A549 (cell line): ENCODE results near the gene RANBP6. TPM values are rescaled to one million over a fixed set of nuclear protein-coding genes. Genes with fewer than 3 reads are reported as not detected.

Experiments used
- ATAC-seq, 2 experiments: fragments of 200-7000 bp in 1 of 2; fragments of >200 bp in 1 of 2; cut with Nextera tagmentation in 1 of 2; cut with Tn5 transposase in 1 of 2; 3 replicates each; pipeline versions ENCODE4 v1.8.0 to v1.9.1; 2018 to 2020; ENCODE audit warnings: mild to moderate bottlenecking in 1 of 2, moderate library complexity in 1 of 2
- CTCF ChIA-PET: fragments of 300-600 bp; sonication (Branson Sonifier 250); formaldehyde crosslinking; extraction: SDS; loops from one replicate; lab custom pipeline; 2021; ENCODE audit warnings: antibody characterized with exemption, inconsistent platforms; lab: Yijun Ruan, JAX
- POLR2A ChIA-PET: fragments of 350-600 bp; formaldehyde crosslinking; extraction: SDS; loops from one replicate; lab custom pipeline; 2021; ENCODE audit warnings: antibody characterized with exemption, inconsistent platforms; lab: Yijun Ruan, JAX
- DNase-seq, 2 experiments: peaks; one replicate each; pipeline versions ENCODE4 v3.0.0 to v3.0.0-alpha.2; 2011 to 2016; ENCODE audit warnings: low read depth in 1 of 2, low spot score in 1 of 2
- FAIRE-seq: peaks from 2 replicates; lab custom pipeline; 2011; peaks lifted over from hg19 to GRCh38; lab: Jason Lieb, UNC
- H3K27ac ChIP-seq, 2 experiments: fragments of >200 bp; sonication (Bioruptor Twin); formaldehyde crosslinking; 3 replicates each; pipeline ENCODE4 v1.5.1; 2016 to 2017
- H3K4me1 ChIP-seq: fragments of >200 bp; sonication (Bioruptor Twin); formaldehyde crosslinking; 3 replicates; pipeline ENCODE4 v1.6.1; 2016
- H3K4me2 ChIP-seq: fragments of >200 bp; sonication (Bioruptor Twin); formaldehyde crosslinking; 3 replicates; pipeline ENCODE4 v1.6.1; 2016
- H3K4me3 ChIP-seq: fragments of >200 bp; sonication (Bioruptor Twin); formaldehyde crosslinking; 3 replicates; pipeline ENCODE4 v1.5.1; 2016
- H3K9me3 ChIP-seq: fragments of >200 bp; sonication (Bioruptor Twin); formaldehyde crosslinking; 3 replicates; pipeline ENCODE4 v1.6.1; 2016
- BHLHE40 ChIP-seq: IDR thresholded peaks from 2 replicates; pipeline ENCODE4 v1.6.1; 2012; ENCODE audit warnings: low read depth, low read length, inconsistent platforms
- CTCF ChIP-seq: fragments of >200 bp; sonication (Bioruptor Twin); formaldehyde crosslinking; IDR thresholded peaks from 3 replicates; pipeline ENCODE4 v1.5.1; 2016
- E2F6 ChIP-seq: IDR thresholded peaks from 2 replicates; pipeline ENCODE4 v1.6.1; 2012; ENCODE audit warnings: low read depth, borderline replicate concordance
- ESRRA ChIP-seq: fragments of 150-350 bp; IDR thresholded peaks from 2 replicates; pipeline ENCODE4 v1.6.1; 2014; ENCODE audit warnings: mild to moderate bottlenecking, low read length, borderline replicate concordance
- JUN ChIP-seq, 2 experiments: fragments of >200 bp; sonication (Bioruptor Twin); formaldehyde crosslinking; IDR thresholded peaks; 2 replicates in 1 of 2; 3 replicates in 1 of 2; pipeline ENCODE4 v1.6.1; 2016 to 2017
- NFE2L2 ChIP-seq: fragments of 150-350 bp; conservative IDR thresholded peaks from 2 replicates; pipeline ENCODE4 v1.6.1; 2014; ENCODE audit warnings: low read length
- NR3C1 ChIP-seq: fragments of >200 bp; sonication (Bioruptor Twin); formaldehyde crosslinking; IDR thresholded peaks from 3 replicates; pipeline ENCODE4 v1.6.1; 2017
- PBX3 ChIP-seq: IDR thresholded peaks from 2 replicates; pipeline ENCODE4 v1.6.1; 2012
- RAD21 ChIP-seq, 2 experiments: fragments of >200 bp in 1 of 2; sonication (Bioruptor Twin) in 1 of 2; formaldehyde crosslinking in 1 of 2; IDR thresholded peaks in 1 of 2; conservative IDR thresholded peaks in 1 of 2; 2 replicates in 1 of 2; 3 replicates in 1 of 2; pipeline ENCODE4 v1.6.1; 2012 to 2018; ENCODE audit warnings: inconsistent platforms in 1 of 2
- RNF2 ChIP-seq: fragments of 200-600 bp; sonication (generic); IDR thresholded peaks from 2 replicates; pipeline ENCODE4 v1.6.1; 2016; ENCODE audit warnings: low read depth, mild to moderate bottlenecking, antibody characterized with exemption, moderate library complexity, borderline replicate concordance
- TP53 ChIP-seq: fragments of 250-450 bp; sonication (Bioruptor Pico); IDR thresholded peaks from 2 replicates; pipeline ENCODE4 v1.5.0; 2021; ENCODE audit warnings: mild to moderate bottlenecking, moderate library complexity
- ZFP36 ChIP-seq: fragments of 450-650 bp; IDR thresholded peaks from 2 replicates; pipeline ENCODE4 v1.6.1; 2014; ENCODE audit warnings: borderline replicate concordance; ENCODE audit not compliant: partially characterized antibody
- polyA plus RNA-seq, 4 experiments: library from polyadenylated mRNA; depleted of rRNA in 3 of 4; stranded (reverse); fragments of >200 nt; fragmentation: RNase III in 1 of 4; extraction: RNeasy Plus Mini Kit Qiagen cat#74134 plus additional on column Dnase treatment in 1 of 4; gene quantifications; 2 replicates in 3 of 4; 3 replicates in 1 of 4; pipeline ENCODE4 v1.2.3, GENCODE V29; 2011 to 2017
- small RNA-seq, 6 experiments: library from RNA; depleted of rRNA; stranded (forward); fragments of <200 nt; gene quantifications; one replicate each; pipeline ENCODE3, GENCODE V24; 2012

Gene RANBP6
- polyA plus RNA-seq, 2 of the 4 experiments (the other 2 are of a cell fraction): 17.4 to 19.6 TPM

- FAIRE-seq (no peak), DNase-seq (no peak), ATAC-seq (no peak)
- CTCF ChIA-PET: interaction anchor here (2.0 kb wide), 1 partner anchor 11 kb away, joined by 4 read pairs; no protein-coding TSS in a partner anchor
- Histone ChIP-seq H3K9me3 (no peaks in the 10 kb centered on the region), H3K4me2 (no peak overlapping the region), H3K27ac (no peak overlapping the region), H3K4me1 (peaks cover 8% of the 10 kb centered on the region; the same call in 2 of the 3 replicates), H3K4me3 (no peak overlapping the region)
- POLR2A ChIA-PET: no interaction called here
- TF ChIP-seq NR3C1 (no peak), RNF2 (no peak), BHLHE40 (no peak), RAD21 (conservative IDR thresholded peaks at IDR 0.05 in 1 of 2, IDR thresholded peaks at IDR 0.05 in 1 of 2) (no peak), JUN (IDR thresholded peaks at IDR 0.05) (no peak), PBX3 (no peak), NFE2L2 (no peak), ESRRA (no peak), ZFP36 (no peak), E2F6 (no peak), TP53 (CRISPR knock-in tag) (no peak), CTCF (no peak)
These were observed 43.7 kb downstream of the RANBP6 start for GRCh38 chr9:5971740-5972139.

Small RNA genes within 50 kb of the gene (small RNA-seq; reads per million reads assigned to genes)
- gene MIR4665: 0 reads per million in 6 experiments

Other genes with a start within 250 kb of the RANBP6 start
- 53.4 and 66.1 TPM in 2 replicates for gene ERMP1, start 182.5 kb downstream of the RANBP6 start, polyA plus RNA-seq (2011; rRNA removed)
- 22.4 to 27.4 TPM (median 22.5 TPM) in 3 replicates for gene ERMP1, start 182.5 kb downstream of the RANBP6 start, polyA plus RNA-seq (2017; fragmentation: RNase III; extraction: RNeasy Plus Mini Kit Qiagen cat#74134 plus additional on column Dnase treatment)
- not detected in 2 replicates for gene MLANA, start 124.7 kb downstream of the RANBP6 start, polyA plus RNA-seq (2011; rRNA removed)
- not detected in 3 replicates for gene MLANA, start 124.7 kb downstream of the RANBP6 start, polyA plus RNA-seq (2017; fragmentation: RNase III; extraction: RNeasy Plus Mini Kit Qiagen cat#74134 plus additional on column Dnase treatment)
- gene IL33, start 200.2 kb upstream of the RANBP6 start, polyA plus RNA-seq (2011; rRNA removed): 0.31 and 0.38 TPM in 2 replicates
- 0.72 to 0.85 TPM (median 0.80 TPM) in 3 replicates for gene IL33, start 200.2 kb upstream of the RANBP6 start, polyA plus RNA-seq (2017; fragmentation: RNase III; extraction: RNeasy Plus Mini Kit Qiagen cat#74134 plus additional on column Dnase treatment)